Sigmoid colon (tissue), 4 donors: ENCODE measurements around the gene PAK5.

Source experiments
- POLR2AphosphoS5 ChIP-seq, 4 donors: sonication (generic); formaldehyde crosslinking; IDR thresholded peaks; one replicate each; pipeline ENCODE4 v1.6.1; 2017; ENCODE audit warnings: antibody characterized with exemption in 4 of 4
- TF ChIP-seq, protein P1 (sequence below), 4 experiments: fragments of 450-650 bp in 3 of 4; fragments of 200-600 bp in 1 of 4; IDR thresholded peaks; one replicate each; pipeline ENCODE4 v1.5.1; 2016 to 2019; ENCODE audit warnings: antibody characterized with exemption in 4 of 4, mild to moderate bottlenecking in 3 of 4, moderate library complexity in 2 of 4

DNA sequence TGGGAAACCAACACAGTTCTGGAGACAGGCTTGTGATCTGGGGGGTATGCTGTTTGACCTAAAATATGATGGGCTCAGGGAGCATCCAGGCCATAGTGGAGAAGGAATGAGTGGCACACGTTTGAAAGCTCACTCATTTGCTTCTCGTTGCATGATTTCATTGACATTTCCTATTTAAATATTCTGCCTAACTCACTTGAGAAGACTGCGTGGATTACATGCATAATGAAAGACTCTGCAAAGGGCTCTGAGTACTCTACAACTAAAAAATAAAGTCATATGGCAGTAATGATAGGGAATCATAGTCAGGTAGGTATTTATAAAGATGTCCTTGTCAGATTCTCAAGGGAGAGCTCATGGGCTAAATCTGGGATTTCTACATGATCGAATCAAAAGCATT is 206.6 kb downstream of the PAK5 start:
- TF ChIP-seq, protein P1, sequence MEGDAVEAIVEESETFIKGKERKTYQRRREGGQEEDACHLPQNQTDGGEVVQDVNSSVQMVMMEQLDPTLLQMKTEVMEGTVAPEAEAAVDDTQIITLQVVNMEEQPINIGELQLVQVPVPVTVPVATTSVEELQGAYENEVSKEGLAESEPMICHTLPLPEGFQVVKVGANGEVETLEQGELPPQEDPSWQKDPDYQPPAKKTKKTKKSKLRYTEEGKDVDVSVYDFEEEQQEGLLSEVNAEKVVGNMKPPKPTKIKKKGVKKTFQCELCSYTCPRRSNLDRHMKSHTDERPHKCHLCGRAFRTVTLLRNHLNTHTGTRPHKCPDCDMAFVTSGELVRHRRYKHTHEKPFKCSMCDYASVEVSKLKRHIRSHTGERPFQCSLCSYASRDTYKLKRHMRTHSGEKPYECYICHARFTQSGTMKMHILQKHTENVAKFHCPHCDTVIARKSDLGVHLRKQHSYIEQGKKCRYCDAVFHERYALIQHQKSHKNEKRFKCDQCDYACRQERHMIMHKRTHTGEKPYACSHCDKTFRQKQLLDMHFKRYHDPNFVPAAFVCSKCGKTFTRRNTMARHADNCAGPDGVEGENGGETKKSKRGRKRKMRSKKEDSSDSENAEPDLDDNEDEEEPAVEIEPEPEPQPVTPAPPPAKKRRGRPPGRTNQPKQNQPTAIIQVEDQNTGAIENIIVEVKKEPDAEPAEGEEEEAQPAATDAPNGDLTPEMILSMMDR (IDR thresholded peaks at IDR 0.05) = no peak
- TF ChIP-seq POLR2AphosphoS5 (IDR thresholded peaks at IDR 0.05) = no peak
